Spleen (tissue), 7 donors: Measurements from ENCODE around the gene GJC1.

Experiments
- CTCF ChIP-seq, 11 experiments: fragments of 200-600 bp in 7 of 11; fragments of 450-650 bp in 4 of 11; sonication (generic) in 4 of 11; IDR thresholded peaks in 8 of 11; conservative IDR thresholded peaks in 3 of 11; 1 replicate in 7 of 11; 2 replicates in 4 of 11; pipeline versions ENCODE4 v1.4.0 to v1.8.0; 2016 to 2021; ENCODE audit warnings: antibody characterized with exemption in 11 of 11, inconsistent platforms in 4 of 11, mild to moderate bottlenecking in 1 of 11
- POLR2A ChIP-seq, 3 donors: fragments of 450-650 bp; IDR thresholded peaks; one replicate each; pipeline ENCODE4 v1.5.1; 2017; ENCODE audit warnings: antibody characterized with exemption in 3 of 3, mild to moderate bottlenecking in 1 of 3
- POLR2AphosphoS5 ChIP-seq, 3 donors: sonication (generic); formaldehyde crosslinking; IDR thresholded peaks; one replicate each; pipeline ENCODE4 v1.5.1; 2017; ENCODE audit warnings: antibody characterized with exemption in 3 of 3
- donor health status: DM: no; HTN: no; CAD: no; lungs with moderate emphysema.
- donor health status: DM: no; HTN: no; CAD: no.
- donor health status: DM: no; HTN: no; CAD: no.

GRCh38 chr17:44767493-44767892 is 62.6 kb downstream of the GJC1 start:
- TF ChIP-seq POLR2AphosphoS5 (IDR thresholded peaks at IDR 0.05) (no peak), CTCF (IDR thresholded peaks at IDR 0.05 in 8 of 11, conservative IDR thresholded peaks at IDR 0.05 in 3 of 11) (no peak), POLR2A (IDR thresholded peaks at IDR 0.05) (no peak)
